Posterior cingulate gyrus (tissue), 11 donors: ENCODE data around the gene TMEM63A.
"Not testable (repeated sequence)": the region's sequence is repeated elsewhere in the genome, so short reads cannot be mapped to it uniquely, and the experiment has no call there.

Experiments used
- DNase-seq, 10 donors: peaks; one replicate each; pipeline versions ENCODE4 v3.0.0 to v3.0.0-alpha.2; 2020 to 2021; ENCODE audit warnings: mixed read lengths in 3 of 10
- intact Hi-C: fragments of 100-400 bp; cut with DNase I; formaldehyde crosslinking; loops from one replicate; pipeline ENCODE4 v1.15.1; 2023

The TMEM63A gene

DNA sequence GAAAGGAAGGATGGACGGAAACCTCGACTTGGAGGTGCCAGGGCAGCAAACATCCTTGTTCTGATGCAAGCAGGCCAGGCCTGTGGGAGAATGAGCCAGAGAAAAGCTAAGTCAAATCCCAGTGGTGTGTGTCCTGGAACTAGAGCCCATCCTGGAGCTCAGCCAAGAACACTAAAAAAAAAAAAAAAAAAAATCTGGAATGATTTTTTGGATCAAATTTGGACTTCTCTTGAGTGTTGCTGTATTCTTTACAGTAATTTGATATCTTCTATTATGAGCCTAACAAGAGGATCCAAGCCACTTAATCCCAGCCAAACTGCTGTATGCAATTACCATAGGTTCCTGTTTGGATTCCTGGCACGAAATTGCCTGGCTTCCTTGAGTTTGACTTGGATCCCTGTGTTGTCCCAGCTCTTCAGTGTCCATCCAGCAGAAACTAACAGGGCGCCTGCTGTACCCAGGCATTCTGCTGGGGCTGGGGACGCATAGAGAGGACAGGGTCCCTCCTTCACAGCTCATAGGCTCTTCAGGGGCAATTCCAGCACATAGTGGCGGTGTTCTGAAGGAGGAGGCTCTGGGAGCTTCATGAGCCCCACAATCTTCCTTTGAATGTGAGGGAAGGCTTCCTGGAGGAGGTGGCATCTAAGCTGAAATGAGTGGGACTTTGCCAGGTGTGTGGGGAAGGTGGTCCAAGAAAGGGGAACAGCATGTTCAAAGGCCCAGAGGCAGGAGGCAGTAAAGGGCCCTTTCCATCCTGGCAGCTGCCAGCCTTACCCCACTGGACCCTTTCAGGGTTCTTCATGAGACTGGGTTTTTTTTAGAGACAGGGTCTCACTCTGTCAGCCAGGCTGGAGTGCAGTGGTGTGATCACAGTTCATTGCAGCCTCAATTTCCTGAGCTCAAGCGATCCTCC is 47.5 kb downstream of the TMEM63A start:
- intact Hi-C loops: no loop called here
- peak in 2 of 10 donors; percentile 45 to 62 for DNase-seq

DNA sequence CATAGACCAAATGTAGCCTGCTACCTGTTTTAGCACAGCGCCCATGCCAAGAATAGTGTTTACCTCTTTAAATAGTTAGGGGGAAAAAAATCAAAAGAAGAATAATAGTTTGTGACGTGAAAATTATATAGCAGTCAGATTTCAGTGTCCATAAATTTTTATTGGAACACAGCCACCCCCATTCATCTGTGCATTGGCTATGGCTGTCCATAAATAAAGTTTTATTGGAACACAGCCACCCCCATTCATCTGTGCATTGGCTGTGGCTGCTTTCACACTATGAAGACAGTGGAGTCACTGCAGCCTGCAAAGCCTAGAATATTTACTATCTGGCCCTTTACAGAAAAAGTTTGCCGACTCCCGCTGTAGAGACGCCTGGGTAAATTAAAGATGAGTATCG is 51.3 kb downstream of the TMEM63A start:
- intact Hi-C loops: no loop called here
- no peak for DNase-seq

DNA sequence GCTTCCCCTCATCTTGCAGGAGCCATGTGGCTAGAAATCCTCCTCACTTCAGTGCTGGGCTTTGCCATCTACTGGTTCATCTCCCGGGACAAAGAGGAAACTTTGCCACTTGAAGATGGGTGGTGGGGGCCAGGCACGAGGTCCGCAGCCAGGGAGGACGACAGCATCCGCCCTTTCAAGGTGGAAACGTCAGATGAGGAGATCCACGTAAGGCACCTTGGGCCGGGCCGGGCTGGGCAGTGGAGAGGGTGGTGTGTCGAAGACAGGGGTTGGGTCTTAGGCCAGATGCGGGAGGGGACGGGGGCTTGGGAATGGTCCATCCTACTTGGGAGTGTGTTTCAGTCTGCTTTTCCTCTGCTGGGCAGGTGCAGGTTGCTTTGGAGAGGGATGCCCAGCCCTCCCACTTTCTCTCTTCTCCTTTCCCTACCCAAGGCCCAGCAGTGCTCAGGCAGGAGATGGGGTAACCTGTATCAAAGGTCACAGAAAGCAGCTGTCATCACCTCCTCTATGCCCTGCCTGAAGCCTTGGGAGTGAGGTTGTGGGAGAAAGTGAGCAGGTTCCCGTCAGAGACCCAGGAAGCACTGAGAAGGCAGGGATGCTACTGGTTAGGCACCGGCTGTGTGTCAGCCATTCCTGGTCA is 53.4 kb downstream of the TMEM63A start:
- intact Hi-C loops: no loop called here
- peak in 2 of 10 donors; percentile 62 to 72 for DNase-seq

DNA sequence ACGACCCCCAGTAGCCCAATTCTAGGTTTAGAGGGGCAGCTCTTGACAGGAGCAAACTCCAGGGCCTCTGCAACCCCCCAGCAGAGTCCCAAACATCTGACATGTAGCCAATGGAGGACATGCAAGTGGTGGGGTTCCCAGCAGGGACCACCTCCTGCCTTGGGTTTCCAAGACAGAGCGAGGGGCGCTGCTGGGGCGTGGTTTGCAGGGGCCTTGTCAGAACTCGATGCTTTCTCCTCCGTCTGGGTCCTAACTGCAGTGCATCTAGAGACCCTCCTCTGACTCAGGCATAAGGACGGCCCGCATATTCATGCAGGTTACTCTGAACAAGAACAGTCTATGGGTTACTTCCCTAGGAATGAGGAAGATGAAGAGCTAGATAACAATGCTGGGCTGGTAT is 55.1 kb downstream of the TMEM63A start:
- peak in 2 of 10 donors; percentile 29 to 57 for DNase-seq
- intact Hi-C loops: no loop called here

DNA sequence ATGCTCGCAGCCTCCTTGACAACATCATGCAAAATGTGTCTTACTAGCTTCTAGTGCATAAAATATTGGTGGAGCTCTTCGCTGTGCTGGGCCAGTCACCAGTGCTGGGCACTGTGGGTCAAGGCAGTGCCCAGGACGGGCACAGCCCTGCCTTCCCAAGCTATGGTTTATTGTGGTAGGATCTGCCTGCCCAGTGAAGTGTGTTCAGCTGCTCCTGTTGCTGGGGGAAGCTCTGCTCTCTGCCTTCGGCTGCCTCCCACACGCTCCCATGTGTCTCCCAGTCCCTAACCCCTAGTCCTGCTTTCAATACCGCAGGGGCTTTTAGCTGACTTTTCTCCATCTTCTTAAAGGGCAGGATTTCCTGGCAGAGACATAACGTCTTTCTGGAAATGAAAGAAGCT is 56.6 kb downstream of the TMEM63A start:
- DNase-seq: peak in 2 of 10 donors; percentile 2 to 76
- intact Hi-C loops: no loop called here

DNA sequence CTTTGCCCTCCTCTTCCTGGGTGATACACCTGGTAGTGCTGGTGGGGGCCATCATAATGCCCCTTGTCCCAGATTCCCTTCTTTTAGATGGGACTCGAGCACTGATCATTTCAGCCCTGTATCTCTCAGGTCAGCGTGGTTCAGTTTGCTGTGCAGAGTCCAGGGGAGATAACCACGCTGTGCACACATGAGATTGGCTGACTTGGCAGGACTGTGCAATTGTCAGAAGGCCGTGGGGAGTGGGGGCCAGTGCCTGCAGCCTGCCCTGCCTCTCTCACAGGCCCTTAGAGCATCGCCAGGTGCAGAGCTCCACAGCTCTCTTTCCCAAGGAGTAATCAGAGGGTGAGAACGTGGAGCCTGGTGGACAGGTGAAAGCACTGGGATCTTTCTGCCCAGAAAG is 57.1 kb downstream of the TMEM63A start:
- intact Hi-C loops: no loop called here
- DNase-seq: peak in 2 of 10 donors; percentile 39 to 40

DNA sequence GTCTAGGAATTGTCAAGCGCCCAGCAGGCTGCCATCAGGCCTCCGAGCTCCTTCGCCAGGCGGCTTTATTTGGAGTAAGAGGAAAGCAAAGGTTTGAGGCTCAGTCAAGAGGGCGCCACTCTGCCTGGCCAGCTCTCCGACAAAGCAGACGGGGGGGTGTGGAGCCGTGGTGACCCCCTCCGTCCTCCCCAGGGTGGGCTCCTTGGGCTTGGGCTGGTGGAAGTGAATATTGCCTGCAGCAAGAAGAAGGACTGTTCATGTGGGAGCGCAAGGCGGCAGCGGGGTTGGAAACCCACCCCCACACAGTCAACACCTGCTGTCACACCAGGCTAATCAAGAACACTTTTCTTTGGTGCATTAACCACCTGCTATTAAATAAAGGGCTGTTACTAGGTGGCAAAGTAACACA is 57.6 kb downstream of the TMEM63A start:
- intact Hi-C loops: no loop called here
- peak in 2 of 10 donors; percentile 63 to 72 for DNase-seq

DNA sequence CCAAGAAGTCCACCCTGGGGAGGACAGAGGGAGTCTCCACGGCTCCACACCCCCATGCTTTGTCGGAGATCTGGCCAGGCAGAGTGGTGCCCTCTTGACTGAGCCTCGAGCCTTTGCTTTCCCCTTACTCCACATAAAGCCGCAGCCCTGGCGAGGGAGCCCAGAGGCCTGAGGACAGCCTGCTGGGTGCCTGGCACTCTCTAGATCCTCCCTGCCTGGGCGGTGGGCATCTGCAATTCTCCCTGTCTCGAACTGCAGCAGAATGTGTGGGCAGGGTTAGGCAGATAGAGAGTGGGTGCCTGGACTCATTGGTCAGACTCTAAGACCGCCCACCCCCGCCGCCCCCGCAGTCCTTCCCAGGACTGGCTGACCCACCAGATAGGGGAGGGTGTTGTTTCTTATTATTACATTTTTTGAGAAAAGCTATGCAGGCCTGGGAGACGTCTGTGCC is 58.3 kb downstream of the TMEM63A start:
- intact Hi-C loops: no loop called here
- DNase-seq: peak in 2 of 10 donors; percentile 56 to 72

DNA sequence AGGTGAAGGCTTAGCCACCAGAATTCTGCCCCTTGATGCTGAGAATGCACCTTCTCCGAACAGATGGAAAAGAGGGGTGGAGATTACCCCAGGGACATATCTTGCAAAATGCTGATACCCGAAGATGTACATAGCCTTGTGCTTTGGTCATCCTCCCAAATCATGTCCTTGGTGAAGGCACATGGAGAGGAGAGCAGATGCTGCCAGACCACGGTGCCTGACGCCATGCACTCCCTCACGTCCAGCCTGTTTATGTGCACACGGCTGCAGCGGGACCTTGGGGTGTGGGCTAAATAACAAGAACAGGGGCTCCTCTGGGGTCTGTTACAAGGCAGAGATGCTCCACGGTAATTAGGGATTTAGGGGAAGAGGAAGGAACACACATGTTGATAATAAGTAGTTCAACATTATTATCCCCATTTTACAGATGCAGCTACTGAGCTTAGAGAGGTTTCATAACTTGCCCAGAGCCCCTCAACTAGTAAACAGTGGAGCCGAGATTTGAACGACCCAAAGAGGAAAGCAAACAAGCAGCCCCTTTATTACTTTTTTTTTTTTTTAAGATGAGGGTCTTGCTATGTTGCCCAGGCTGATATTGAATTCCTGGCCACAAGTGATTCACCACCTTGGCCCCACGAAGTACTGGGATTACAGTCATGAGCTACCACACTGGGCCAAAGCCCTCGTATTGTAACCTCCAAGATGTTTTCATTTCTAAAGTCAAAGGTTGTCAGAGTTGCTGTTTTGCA is 59.4 kb downstream of the TMEM63A start:
- intact Hi-C loops: no loop called here
- peak in 2 of 10 donors; percentile 12 to 26 for DNase-seq

DNA sequence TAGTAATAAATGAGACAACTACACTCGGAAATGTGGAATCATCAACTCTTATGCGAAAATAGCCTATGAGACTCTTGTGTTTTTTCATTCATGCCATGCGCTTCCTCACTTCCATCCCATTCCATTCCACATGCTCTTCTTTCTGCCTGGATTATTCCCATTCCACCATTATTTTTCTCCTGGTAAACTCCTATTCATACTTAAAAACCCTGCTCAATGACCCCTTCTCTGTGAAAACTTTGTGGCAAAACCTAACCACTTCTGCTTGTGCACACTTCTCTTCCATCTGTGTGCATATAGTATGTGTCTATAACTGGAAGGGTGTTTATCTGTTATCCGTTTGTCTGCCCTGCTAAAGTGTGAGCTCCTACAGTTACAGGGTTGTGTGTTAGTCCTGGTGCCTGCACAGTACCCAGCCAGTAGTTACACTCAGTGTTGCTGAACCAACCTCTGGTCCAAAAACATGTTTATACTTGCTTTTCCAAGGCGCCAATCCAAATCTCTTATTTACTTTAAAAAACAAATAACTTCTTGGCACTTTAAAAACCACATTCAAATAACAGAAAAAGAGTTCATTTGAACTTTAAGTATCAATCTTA is 61.6 kb downstream of the TMEM63A start:
- DNase-seq: no peak
- intact Hi-C loops: no loop called here

DNA sequence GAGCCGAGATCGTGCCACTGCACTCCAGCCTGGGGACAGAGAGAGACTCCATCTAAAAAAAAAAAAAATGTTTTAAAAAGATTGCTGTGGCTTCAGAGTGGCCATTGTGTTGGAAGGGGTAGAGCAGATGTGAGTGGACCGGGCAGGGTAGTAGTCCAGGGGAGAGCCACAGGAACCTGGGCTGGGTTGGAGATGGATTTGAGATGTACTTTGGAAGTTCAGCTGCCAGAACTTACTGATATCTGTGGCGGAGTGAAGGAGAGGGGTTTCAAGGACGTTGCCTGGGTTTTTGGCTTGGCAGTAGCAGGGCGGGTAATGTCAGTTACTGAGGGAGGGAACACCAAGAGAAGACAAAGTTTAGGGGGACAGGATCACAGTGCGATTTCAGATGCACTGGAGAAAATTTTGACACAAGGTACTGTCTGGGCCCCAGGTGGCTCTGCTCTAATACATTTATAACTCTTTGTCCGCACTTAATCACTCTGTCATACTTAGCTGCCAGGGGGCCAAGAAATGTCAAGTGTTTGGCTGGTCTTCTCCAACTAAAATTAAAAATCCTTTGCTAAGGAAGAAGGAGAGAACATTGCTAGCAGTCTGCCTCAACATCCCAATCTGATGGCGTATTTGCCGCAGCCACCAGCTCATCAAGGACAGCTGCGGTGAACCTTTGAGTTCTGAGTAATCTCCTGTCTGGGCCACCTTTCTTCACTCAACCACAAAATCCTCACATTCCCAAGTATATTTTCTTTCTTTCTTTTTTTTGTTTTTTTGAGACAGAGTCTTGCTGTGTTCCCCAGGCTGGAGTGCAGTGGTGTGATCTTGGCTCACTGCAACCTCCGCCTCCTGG is 62.6 kb downstream of the TMEM63A start:
- intact Hi-C loops: no loop called here
- DNase-seq: peak in 1 of 10 donors; percentile 22

DNA sequence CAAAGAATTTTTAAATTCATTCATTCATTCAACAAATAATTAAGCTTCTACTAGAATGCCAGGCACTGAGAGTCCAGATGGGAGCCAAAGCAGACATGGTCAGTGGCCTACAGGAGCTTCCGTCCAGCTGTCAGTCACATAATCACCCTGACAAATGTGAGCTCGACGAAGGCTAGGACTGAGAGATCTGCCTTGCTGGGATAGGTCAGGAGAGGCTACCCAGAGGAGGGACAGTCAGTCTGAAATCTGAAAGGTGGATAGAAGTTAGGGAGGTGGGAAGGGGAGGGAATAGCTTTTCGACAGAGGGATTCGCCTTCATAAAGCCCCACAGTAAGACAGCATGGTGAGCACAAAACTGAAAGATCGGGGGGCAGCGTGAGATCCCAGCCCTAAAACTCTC is 64.0 kb downstream of the TMEM63A start:
- intact Hi-C loops: no loop called here
- peak in 1 of 10 donors; percentile 11 for DNase-seq

DNA sequence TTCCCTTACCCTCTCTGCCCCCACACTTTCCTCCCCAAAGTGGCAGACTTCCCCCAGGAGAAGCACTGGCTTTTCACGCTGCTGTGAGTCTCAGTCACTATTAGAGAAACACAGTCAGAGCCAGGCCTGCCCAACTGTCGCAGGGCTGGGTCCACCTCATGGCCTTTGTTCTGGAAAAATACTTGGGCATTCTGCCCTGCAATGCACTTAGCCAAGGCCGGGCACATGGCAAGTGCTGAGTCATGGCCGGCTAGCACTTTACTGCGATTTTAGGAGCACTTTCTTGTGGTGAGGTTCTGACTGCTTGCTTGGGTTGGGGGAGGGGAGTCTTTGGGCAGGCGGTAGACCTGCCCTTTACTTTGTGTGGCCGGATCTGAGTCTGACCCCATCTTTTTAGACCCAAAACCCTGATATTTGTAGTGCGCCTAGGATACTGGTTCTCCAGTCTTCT is 64.5 kb downstream of the TMEM63A start:
- DNase-seq: peak in 9 of 10 donors; percentile 60 to 95 (median 72)
- intact Hi-C loops: no loop called here

DNA sequence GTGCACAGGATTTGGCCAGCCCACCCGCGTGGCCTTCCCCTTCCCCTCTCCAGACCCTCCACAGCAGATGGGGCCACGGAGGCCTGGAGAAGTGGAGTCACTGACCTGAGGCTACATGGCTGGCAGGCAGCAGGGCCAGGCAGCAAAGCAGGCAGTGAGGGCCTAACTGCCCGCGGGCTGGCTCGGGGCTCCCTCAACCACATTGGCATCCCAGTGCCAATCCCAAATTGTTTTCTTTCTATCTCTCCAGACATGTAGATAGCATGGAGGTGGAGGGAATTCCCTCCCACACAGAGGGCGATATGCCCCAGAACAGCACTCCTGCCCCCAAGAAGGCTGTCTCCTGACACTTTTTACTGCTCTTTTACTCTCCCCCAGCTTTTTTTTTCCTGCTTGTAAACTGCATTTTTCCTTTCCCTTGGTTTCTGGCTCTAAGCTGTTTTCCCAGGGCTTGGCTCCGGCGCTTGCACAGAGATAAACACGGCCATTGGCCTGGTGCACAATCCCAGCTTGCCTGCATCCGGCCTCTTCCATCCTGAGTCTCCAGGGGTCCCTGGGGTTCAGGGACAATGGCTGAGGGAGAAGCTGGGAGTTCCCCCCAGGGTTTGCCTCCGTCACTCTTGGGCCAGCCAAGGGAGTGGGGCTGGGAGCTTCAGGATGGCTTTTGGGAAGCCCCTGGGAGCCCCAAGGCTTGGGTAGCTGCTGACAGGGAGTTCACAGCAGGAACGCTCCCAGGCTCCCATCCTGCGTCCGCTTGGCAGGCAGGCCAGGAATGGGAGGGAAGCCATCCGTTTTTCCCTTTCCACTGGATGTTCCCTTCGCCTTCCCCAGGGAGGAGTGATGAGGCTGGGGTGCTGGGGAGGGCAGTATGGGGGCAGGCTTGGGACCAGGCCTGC is 65.3 kb downstream of the TMEM63A start:
- intact Hi-C loops: no loop called here
- peak in 1 of 10 donors; percentile 37 for DNase-seq

DNA sequence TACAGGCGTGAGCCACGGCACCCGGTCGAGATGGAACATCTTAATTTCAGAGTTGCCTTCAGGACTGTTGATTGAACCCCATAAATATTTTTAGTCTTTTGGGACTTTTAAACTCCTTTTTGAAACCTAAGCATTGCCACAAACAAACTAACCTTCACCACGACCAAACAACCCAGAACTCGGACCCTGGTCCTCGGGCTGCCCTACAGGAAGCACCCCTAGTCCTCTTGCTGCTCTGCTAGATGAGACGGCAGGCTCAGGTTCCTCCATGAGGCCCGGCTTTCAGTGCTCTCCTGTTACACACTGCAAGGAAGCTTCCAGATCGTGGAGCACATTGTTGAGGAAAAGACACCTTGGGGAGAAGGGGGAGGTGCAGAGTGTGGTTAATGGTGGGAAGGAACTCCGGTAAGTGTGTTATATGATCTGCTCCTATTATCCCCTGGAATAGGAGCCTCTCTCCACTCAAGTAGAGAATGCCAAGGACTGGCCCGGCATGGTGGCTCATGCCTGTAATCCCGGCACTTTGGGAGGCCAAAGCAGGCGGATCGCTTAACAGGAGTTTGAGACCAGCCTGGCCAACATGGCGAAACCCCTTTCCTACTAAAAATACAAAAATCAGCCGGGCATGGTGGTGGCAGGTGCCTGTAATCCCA is 66.5 kb downstream of the TMEM63A start:
- intact Hi-C loops: no loop called here
- no peak for DNase-seq

DNA sequence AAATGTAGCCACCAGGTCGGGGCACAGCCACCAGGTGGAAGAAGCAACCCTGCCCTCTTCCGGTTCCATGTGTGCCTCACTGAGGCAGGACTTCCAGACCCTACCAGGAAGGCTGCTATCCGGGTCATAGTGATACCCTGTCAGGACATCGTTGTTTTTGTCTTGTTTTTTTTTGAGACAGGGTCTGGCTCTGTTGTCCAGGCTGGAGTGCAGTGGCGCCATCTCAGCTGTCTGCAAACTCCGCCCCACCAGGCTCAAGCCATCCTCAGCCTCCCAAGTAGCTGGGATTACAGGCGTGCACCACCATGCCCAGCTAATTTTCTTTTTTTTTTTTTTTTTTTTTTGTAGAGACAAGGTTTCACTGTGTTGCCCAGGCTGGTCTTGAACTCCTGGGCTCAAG is 67.1 kb downstream of the TMEM63A start:
- intact Hi-C loops: not testable (repeated sequence)

DNA sequence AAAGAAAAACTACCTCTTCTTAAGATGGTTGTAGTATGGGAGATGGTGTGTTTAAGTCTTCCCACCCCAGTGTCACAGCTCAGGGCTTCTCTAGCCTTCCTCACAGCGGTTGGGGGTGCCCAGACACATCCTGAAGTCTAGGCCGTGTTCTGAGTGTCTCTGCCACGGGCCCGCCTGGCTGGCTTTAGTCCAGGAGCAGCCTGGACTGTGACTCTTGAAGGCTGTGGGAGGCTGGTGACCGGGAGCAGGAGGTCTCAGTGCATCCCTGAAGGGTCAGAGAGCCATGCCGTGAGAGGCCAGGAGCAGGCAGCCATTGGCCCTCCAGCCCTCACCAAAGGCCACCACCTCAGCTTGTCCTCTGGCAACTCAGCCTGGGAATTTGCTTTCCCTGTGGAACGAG is 67.8 kb downstream of the TMEM63A start:
- intact Hi-C loops: loop anchor here (5.0 kb wide), 1 partner anchor 33 kb away; no protein-coding TSS in a partner anchor
- DNase-seq: no peak

More for the DNA sequence above, 67.1 kb downstream of the TMEM63A start:
- not testable (repeated sequence) for DNase-seq
